Measurements from ENCODE around the gene TRIM15.

DNA sequence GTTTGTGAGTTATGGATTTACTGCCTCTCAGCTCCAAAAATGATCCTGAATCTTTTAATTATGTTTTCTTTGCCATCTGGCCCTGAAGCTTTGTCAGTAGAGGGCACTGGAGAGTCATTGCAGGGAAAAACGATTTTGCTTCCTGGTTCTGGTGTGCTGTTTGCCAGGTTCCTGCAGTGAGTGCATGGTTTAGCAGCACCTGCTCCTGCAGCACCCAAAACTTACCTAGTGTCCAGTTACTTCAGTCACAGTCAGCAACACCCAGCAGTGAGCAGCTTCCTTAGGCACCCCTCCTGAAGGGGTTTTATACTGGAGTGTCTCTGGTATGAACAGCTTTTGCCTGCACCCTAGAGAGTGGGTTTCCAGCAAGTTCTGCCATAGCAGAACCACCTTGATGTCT, 55.9 kb downstream of the TRIM15 start:
- TF ChIP-seq CTCF (IDR thresholded peaks at IDR 0.05) (peak; percentile 28; the same call in 1 of the 2 replicates), ZNF121 (CRISPR knock-in tag; IDR thresholded peaks at IDR 0.05) (no peak), MYBL2 (CRISPR knock-in tag; IDR thresholded peaks at IDR 0.05) (no peak), ZNF512 (CRISPR knock-in tag; IDR thresholded peaks at IDR 0.05; ENCODE audit: borderline replicate concordance) (no peak), FOXJ3 (CRISPR knock-in tag; IDR thresholded peaks at IDR 0.05; ENCODE audit: borderline replicate concordance) (no peak), SP1 (CRISPR knock-in tag; conservative IDR thresholded peaks at IDR 0.05) (no peak), ATF3 (CRISPR knock-in tag; conservative IDR thresholded peaks at IDR 0.05) (no peak), CREM (CRISPR knock-in tag; IDR thresholded peaks at IDR 0.05) (no peak)
